ENCODE results near the gene NPTX1. TPM values are rescaled to one million over a fixed set of nuclear protein-coding genes. Genes with fewer than 3 reads are reported as not detected.

Gene NPTX1
- total and polyA plus RNA-seq, 4 donors, result 0.56 to 7.5 (median 1.2) TPM

DNA sequence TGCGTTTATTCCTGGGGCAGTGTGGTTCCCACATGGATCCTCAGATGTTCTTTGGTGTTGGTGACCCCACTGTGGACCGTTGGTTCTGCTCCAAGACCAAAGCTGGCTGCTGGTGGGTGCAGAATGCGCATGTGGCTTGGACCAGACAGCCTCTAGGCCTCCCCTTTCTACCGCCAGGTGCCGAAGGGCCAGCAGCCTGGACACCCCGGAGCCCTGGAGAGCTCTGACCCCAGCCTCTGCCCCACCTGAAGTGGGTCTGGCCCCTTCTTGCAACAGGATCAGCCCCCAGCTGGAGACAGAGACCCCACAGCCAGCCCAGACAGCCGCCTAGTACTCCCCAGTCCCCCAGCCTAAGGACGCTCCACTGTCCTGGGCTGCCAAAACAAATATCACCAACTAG, 18.4 kb downstream of the NPTX1 start:
- Histone ChIP-seq H3K36me3 (ENCODE audit: control insufficient read depth in 4 of 4, insufficient read depth in 4 of 4, low read length in 4 of 4) (no peaks in the 10 kb centered on the region), H3K9me3 (ENCODE audit: control insufficient read depth in 4 of 4, insufficient read depth in 3 of 4, low read length in 3 of 4) (no peaks in the 10 kb centered on the region), H3K4me1 (ENCODE audit: control insufficient read depth in 5 of 5, insufficient read depth in 5 of 5, low read length in 5 of 5) (peaks cover 0 to 26% (median 8%) of the 10 kb centered on the region in 5 donors), H3K27me3 (ENCODE audit: control insufficient read depth in 3 of 3, insufficient read depth in 3 of 3, low read length in 2 of 3) (peaks cover 0 to 23% (median 0%) of the 10 kb centered on the region in 3 donors), H3K4me3 (no peak overlapping the region), H3K27ac (ENCODE audit: low read depth in 1 of 2, low read length in 1 of 2) (no peak overlapping the region), H3K9ac (ENCODE audit: insufficient read depth in 1 of 2, low read length in 2 of 2) (no peak overlapping the region)
- ATAC-seq (ENCODE audit: insufficient read depth, low FRiP score), result no peak
- DNase-seq, result no peak
- 88 to 89% methylated on average over 8 of the region's 8 CpGs for WGBS, 2 donors
- TF ChIP-seq CTCF (IDR thresholded peaks at IDR 0.05; ENCODE audit: control extremely low read depth, extremely low read depth), result no peak

GRCh38 chr17:80457236-80457856, 19.1 kb downstream of the NPTX1 start:
- WGBS, 2 donors, result 48 to 62% methylated on average over 15 of the region's 15 CpGs
- H3K4me1 ChIP-seq (ENCODE audit: control insufficient read depth in 5 of 5, insufficient read depth in 5 of 5, low read length in 5 of 5), result peaks cover 0 to 26% (median 8%) of the 10 kb centered on the region in 5 donors
- no peak overlapping the region for H3K4me3 ChIP-seq
- no peaks in the 10 kb centered on the region for H3K36me3 ChIP-seq (ENCODE audit: control insufficient read depth in 4 of 4, insufficient read depth in 4 of 4, low read length in 4 of 4)
- DNase-seq, result no peak
- TF ChIP-seq CTCF (IDR thresholded peaks at IDR 0.05; ENCODE audit: control extremely low read depth, extremely low read depth), result no peak
- H3K27me3 ChIP-seq (ENCODE audit: control insufficient read depth in 3 of 3, insufficient read depth in 3 of 3, low read length in 2 of 3), result peaks cover 0 to 23% (median 0%) of the 10 kb centered on the region in 3 donors
- H3K9ac ChIP-seq (ENCODE audit: insufficient read depth in 1 of 2, low read length in 2 of 2), result peak overlapping the region in 1 of 2 donors; percentile 28
- no peak for ATAC-seq (ENCODE audit: insufficient read depth, low FRiP score)
- no peaks in the 10 kb centered on the region for H3K9me3 ChIP-seq (ENCODE audit: control insufficient read depth in 4 of 4, insufficient read depth in 3 of 4, low read length in 3 of 4)
- no peak overlapping the region for H3K27ac ChIP-seq (ENCODE audit: low read depth in 1 of 2, low read length in 1 of 2)

DNA sequence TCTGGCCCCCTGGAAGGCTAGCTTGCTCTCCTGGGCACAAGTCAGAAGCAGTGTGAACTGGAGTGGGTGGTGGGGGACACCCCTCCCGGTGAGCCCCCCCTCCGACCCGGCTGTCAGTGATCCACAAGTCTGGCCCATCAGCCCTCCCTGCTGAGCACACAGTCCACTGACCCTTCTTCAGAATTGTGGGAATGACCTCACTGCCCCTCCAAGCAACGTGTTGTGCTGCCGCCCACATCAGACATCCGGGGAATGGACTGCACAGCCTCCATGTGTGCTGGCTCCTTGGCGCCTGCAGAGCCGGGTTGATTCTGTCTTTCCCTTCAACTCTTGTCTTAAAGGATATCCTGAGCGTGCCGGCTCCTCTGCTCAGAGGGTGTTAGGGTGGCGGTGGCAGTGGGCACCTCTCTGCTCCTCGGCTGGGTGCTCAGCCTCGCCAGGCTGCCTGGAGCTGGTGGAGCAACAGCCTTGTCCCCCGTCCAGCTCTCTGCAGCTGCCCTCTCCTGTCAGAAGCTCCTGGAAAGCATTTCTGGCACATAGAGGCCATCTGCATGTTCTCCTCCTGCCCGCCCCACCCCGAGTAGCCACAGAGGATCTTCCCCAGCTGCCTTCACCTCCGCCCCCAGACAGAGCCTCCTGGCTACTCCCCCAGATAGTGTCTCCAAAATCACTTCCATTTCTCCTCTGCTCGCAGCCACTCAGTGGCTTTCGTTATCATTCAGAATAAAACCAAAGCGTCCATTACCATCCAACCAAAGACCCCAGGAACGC, 19.8 kb downstream of the NPTX1 start:
- Histone ChIP-seq H3K4me3 (no peak overlapping the region), H3K4me1 (ENCODE audit: control insufficient read depth in 5 of 5, insufficient read depth in 5 of 5, low read length in 5 of 5) (peaks cover 0 to 26% (median 8%) of the 10 kb centered on the region in 5 donors), H3K27me3 (ENCODE audit: control insufficient read depth in 3 of 3, insufficient read depth in 3 of 3, low read length in 2 of 3) (peaks cover 0 to 17% (median 0%) of the 10 kb centered on the region in 3 donors), H3K9me3 (ENCODE audit: control insufficient read depth in 4 of 4, insufficient read depth in 3 of 4, low read length in 3 of 4) (no peaks in the 10 kb centered on the region), H3K9ac (ENCODE audit: insufficient read depth in 1 of 2, low read length in 2 of 2) (peak overlapping the region in 1 of 2 donors; percentile 28), H3K36me3 (ENCODE audit: control insufficient read depth in 4 of 4, insufficient read depth in 4 of 4, low read length in 4 of 4) (no peaks in the 10 kb centered on the region), H3K27ac (ENCODE audit: low read depth in 1 of 2, low read length in 1 of 2) (no peak overlapping the region)
- TF ChIP-seq CTCF (IDR thresholded peaks at IDR 0.05; ENCODE audit: control extremely low read depth, extremely low read depth), result no peak
- ATAC-seq (ENCODE audit: insufficient read depth, low FRiP score) (no peak), DNase-seq (peak in 2 of 3 donors; percentile 26 to 41)
- WGBS, 2 donors, result 68 to 75% methylated on average over 21 of the region's 21 CpGs

Measured in lung (tissue), 12 donors.